H1 (cell line): ENCODE results near the gene ALOX15. TPM values are rescaled to one million over a fixed set of nuclear protein-coding genes. Genes with fewer than 3 reads are reported as not detected.

ENCODE experiments used
- CTCF ChIA-PET: fragments of 300-600 bp; sonication (Branson Sonifier 250); formaldehyde crosslinking; loops from one replicate; lab custom pipeline; 2021; ENCODE audit not compliant: partially characterized antibody; lab: Charles Lee
- POLR2A ChIA-PET: fragments of 300-600 bp; sonication (Branson Sonifier 250); formaldehyde crosslinking; loops from one replicate; lab custom pipeline; 2021; ENCODE audit warnings: inconsistent platforms; ENCODE audit not compliant: partially characterized antibody; lab: Charles Lee
- DNase-seq, 2 experiments: peaks; one replicate each; pipeline versions ENCODE4 v3.0.0 to v3.0.0-alpha.2; 2010 to 2022; ENCODE audit warnings: low spot score in 2 of 2, low read depth in 1 of 2, mixed read lengths in 1 of 2
- FAIRE-seq: peaks from 2 replicates; lab custom pipeline; 2011; peaks lifted over from hg19 to GRCh38; lab: Jason Lieb, UNC
- H2AFZ ChIP-seq: 2 replicates; pipeline ENCODE4 v1.8.1; 2012; ENCODE audit warnings: low read length, inconsistent platforms
- H2AK5ac ChIP-seq: 2 replicates; pipeline ENCODE4 v1.6.1; 2013; ENCODE audit warnings: low read depth, low read length
- H2BK120ac ChIP-seq: replicated peaks from 2 replicates; pipeline ENCODE3; 2013; ENCODE audit warnings: low read depth, low read length, inconsistent platforms
- H2BK12ac ChIP-seq: 2 replicates; pipeline ENCODE4 v1.6.1; 2013; ENCODE audit warnings: low read depth, low read length
- H2BK15ac ChIP-seq: 2 replicates; pipeline ENCODE4 v1.6.1; 2013; ENCODE audit warnings: low read length
- H2BK20ac ChIP-seq: 2 replicates; pipeline ENCODE4 v1.6.1; 2013; ENCODE audit warnings: low read length
- H2BK5ac ChIP-seq: 2 replicates; pipeline ENCODE4 v1.6.1; 2013; ENCODE audit warnings: low read depth, low read length
- H3K14ac ChIP-seq: 2 replicates; pipeline ENCODE4 v1.6.1; 2013; ENCODE audit warnings: inconsistent platforms; ENCODE audit not compliant: insufficient read length
- H3K18ac ChIP-seq: 2 replicates; pipeline ENCODE4 v1.6.1; 2013; ENCODE audit warnings: low read length; ENCODE audit errors: extremely low read depth
- H3K23ac ChIP-seq: 2 replicates; pipeline ENCODE4 v1.6.1; 2013; ENCODE audit warnings: inconsistent platforms; ENCODE audit not compliant: insufficient read length
- H3K23me2 ChIP-seq: 2 replicates; pipeline ENCODE4 v1.6.1; 2013; ENCODE audit warnings: low read depth, low read length
- H3K27ac ChIP-seq: 2 replicates; pipeline ENCODE4 v1.6.1; 2011; ENCODE audit warnings: low read depth, low read length, inconsistent platforms
- H3K27me3 ChIP-seq, 4 experiments: replicated peaks in 1 of 4; 1 replicate in 1 of 4; 2 replicates in 3 of 4; pipeline versions ENCODE4 v1.6.1 to v1.8.1; 2011 to 2013; ENCODE audit warnings: low read length in 3 of 4, mild to moderate bottlenecking in 3 of 4, inconsistent platforms in 2 of 4, mixed read lengths in 2 of 4, moderate library complexity in 1 of 4; ENCODE audit not compliant: control insufficient read depth in 3 of 4, insufficient read depth in 3 of 4; ENCODE audit errors: extremely low read depth in 1 of 4
- H3K36me3 ChIP-seq, 4 experiments: 2 replicates each; pipeline versions ENCODE4 v1.6.1 to v1.8.1; 2011 to 2013; ENCODE audit warnings: mild to moderate bottlenecking in 4 of 4, low read length in 3 of 4, moderate library complexity in 2 of 4, control low read depth in 1 of 4, inconsistent platforms in 1 of 4; ENCODE audit not compliant: insufficient read depth in 4 of 4, control insufficient read depth in 2 of 4
- H3K4ac ChIP-seq: replicated peaks from 2 replicates; pipeline ENCODE3; 2013; ENCODE audit warnings: low read length, low read depth, mixed read lengths, inconsistent platforms; ENCODE audit not compliant: insufficient read length
- H3K4me1 ChIP-seq, 4 experiments: replicated peaks in 1 of 4; 1 replicate in 1 of 4; 2 replicates in 3 of 4; pipeline versions ENCODE4 v1.6.1 to v1.8.1; 2011 to 2013; ENCODE audit warnings: low read length in 3 of 4, inconsistent platforms in 2 of 4, mixed read lengths in 1 of 4; ENCODE audit not compliant: insufficient read depth in 4 of 4, control insufficient read depth in 3 of 4
- H3K4me2 ChIP-seq, 2 experiments: 2 replicates each; pipeline versions ENCODE4 v1.6.1 to v1.8.1; 2011 to 2013; ENCODE audit warnings: low read depth in 2 of 2, low read length in 2 of 2, control low read depth in 1 of 2, inconsistent platforms in 1 of 2, mild to moderate bottlenecking in 1 of 2; ENCODE audit not compliant: insufficient read depth in 1 of 2
- H3K4me3 ChIP-seq, 4 experiments: fragments of 200-600, 300-600 bp in 1 of 4; sonication (generic), shearing (Covaris generic), sonication (Bioruptor Twin) in 1 of 4; 2 replicates each; pipeline versions ENCODE4 v1.5.1 to v1.8.1; 2011 to 2016; ENCODE audit warnings: low read length in 4 of 4, low read depth in 3 of 4, control low read depth in 2 of 4, inconsistent platforms in 2 of 4, mild to moderate bottlenecking in 2 of 4, mixed read lengths in 1 of 4, moderate library complexity in 1 of 4; ENCODE audit not compliant: insufficient read depth in 2 of 4; ENCODE audit errors: extremely low read depth in 1 of 4
- H3K56ac ChIP-seq: replicated peaks from 2 replicates; pipeline ENCODE3; 2013; ENCODE audit warnings: low read depth, mild to moderate bottlenecking, mixed read lengths, low read length, inconsistent platforms; ENCODE audit not compliant: insufficient read length
- H3K79me1 ChIP-seq: 2 replicates; pipeline ENCODE4 v1.6.1; 2013; ENCODE audit warnings: low read depth, low read length, control low read depth
- H3K79me2 ChIP-seq, 2 experiments: 2 replicates each; pipeline versions ENCODE4 v1.6.1 to v1.8.1; 2012 to 2013; ENCODE audit warnings: low read length in 2 of 2, mild to moderate bottlenecking in 2 of 2, inconsistent platforms in 1 of 2; ENCODE audit not compliant: insufficient read depth in 2 of 2, control insufficient read depth in 1 of 2
- H3K9ac ChIP-seq, 4 experiments: replicated peaks in 1 of 4; 1 replicate in 1 of 4; 2 replicates in 3 of 4; pipeline versions ENCODE4 v1.6.1 to v1.8.1; 2011 to 2013; ENCODE audit warnings: low read depth in 3 of 4, low read length in 3 of 4, control low read depth in 2 of 4, mild to moderate bottlenecking in 2 of 4, moderate library complexity in 2 of 4, inconsistent platforms in 1 of 4; ENCODE audit errors: extremely low read depth in 1 of 4
- H3K9me3 ChIP-seq, 2 experiments: 2 replicates each; pipeline versions ENCODE4 v1.6.1 to v1.8.1; 2012 to 2013; ENCODE audit warnings: mild to moderate bottlenecking in 2 of 2, moderate library complexity in 2 of 2, control low read depth in 1 of 2, inconsistent platforms in 1 of 2, low read depth in 1 of 2, low read length in 1 of 2, mixed read lengths in 1 of 2; ENCODE audit not compliant: insufficient read depth in 2 of 2
- H4K20me1 ChIP-seq, 2 experiments: replicated peaks in 1 of 2; 2 replicates each; pipeline versions ENCODE3 to v1.8.1; 2011 to 2013; ENCODE audit warnings: inconsistent platforms in 2 of 2, low read length in 2 of 2, mild to moderate bottlenecking in 1 of 2; ENCODE audit not compliant: insufficient read depth in 2 of 2, control insufficient read depth in 1 of 2
- H4K5ac ChIP-seq: 2 replicates; pipeline ENCODE4 v1.6.1; 2013; ENCODE audit warnings: low read length, low read depth, mixed read lengths, inconsistent platforms; ENCODE audit not compliant: insufficient read length
- H4K8ac ChIP-seq: 2 replicates; pipeline ENCODE4 v1.8.0; 2013; ENCODE audit warnings: mild to moderate bottlenecking, moderate library complexity, low read length, inconsistent platforms; ENCODE audit not compliant: insufficient read depth; ENCODE audit errors: extremely low read depth
- H4K91ac ChIP-seq: replicated peaks from 2 replicates; pipeline ENCODE3; 2013; ENCODE audit warnings: low read length, mixed read lengths, inconsistent platforms; ENCODE audit not compliant: insufficient read length
- BRCA1 ChIP-seq: IDR thresholded peaks from 2 replicates; pipeline ENCODE4 v1.6.1; 2012; ENCODE audit warnings: low read depth, low read length, improper control_type of control experiment
- CREB1 ChIP-seq: IDR thresholded peaks from 2 replicates; pipeline ENCODE4 v1.6.1; 2012; ENCODE audit warnings: inconsistent platforms
- KDM4A ChIP-seq: IDR thresholded peaks from one replicate; pipeline ENCODE4 v1.7.1; 2012; ENCODE audit warnings: low read depth, mild to moderate bottlenecking, moderate library complexity, low read length, inconsistent platforms; ENCODE audit not compliant: severe bottlenecking
- MAFK ChIP-seq: IDR thresholded peaks from 2 replicates; pipeline ENCODE4 v1.6.1; 2012; ENCODE audit warnings: low read depth, mild to moderate bottlenecking, improper control_type of control experiment, low read length
- NANOG ChIP-seq: IDR thresholded peaks from 2 replicates; pipeline ENCODE4 v1.6.1; 2011; ENCODE audit warnings: low read length, low read depth, mild to moderate bottlenecking, inconsistent platforms; ENCODE audit not compliant: insufficient read depth, poor library complexity, severe bottlenecking
- POU5F1 ChIP-seq: IDR thresholded peaks from 2 replicates; pipeline ENCODE4 v1.6.1; 2011; ENCODE audit warnings: low read depth, mild to moderate bottlenecking, low read length, moderate library complexity
- RXRA ChIP-seq: IDR thresholded peaks from 2 replicates; pipeline ENCODE4 v1.6.1; 2011; ENCODE audit warnings: low read depth, mild to moderate bottlenecking, low read length, moderate library complexity; ENCODE audit not compliant: insufficient read depth
- SP1 ChIP-seq: IDR thresholded peaks from 2 replicates; pipeline ENCODE4 v1.6.1; 2011; ENCODE audit warnings: low read depth, low read length
- SP4 ChIP-seq: IDR thresholded peaks from 2 replicates; pipeline ENCODE4 v1.6.1; 2012; ENCODE audit warnings: low read length, inconsistent platforms
- TAF1 ChIP-seq: IDR thresholded peaks from 2 replicates; pipeline ENCODE4 v1.6.1; 2011; ENCODE audit warnings: mild to moderate bottlenecking, low read depth, low read length
- TEAD4 ChIP-seq: IDR thresholded peaks from 2 replicates; pipeline ENCODE4 v1.6.1; 2012; ENCODE audit warnings: low read depth, low read length, inconsistent platforms, mixed read lengths
- WGBS, 2 experiments: shearing (Covaris generic) in 1 of 2; methylation state at CpG; one replicate each; pipeline versions ENCODE4 v1.1.6 to v1.1.7; 2013 to 2015; ENCODE audit warnings: low lambda C conversion rate in 2 of 2, mixed read lengths in 2 of 2, inconsistent platforms in 1 of 2, low coverage in 1 of 2, missing lambda C conversion rate in 1 of 2; ENCODE audit not compliant: insufficient replicate concordance in 2 of 2, insufficient coverage in 1 of 2, insufficient read length in 1 of 2; ENCODE audit errors: extremely low coverage in 1 of 2, missing lambda C conversion rate in 1 of 2; 5-methylcytosine and 5-hydroxymethylcytosine counted together
- polyA plus RNA-seq, 7 experiments: library from polyadenylated mRNA; depleted of rRNA in 3 of 7; stranded (reverse) in 5 of 7; unstranded in 2 of 7; fragments of >200 nt in 5 of 7; fragments of 200-250 nt in 2 of 7; gene quantifications; 1 replicate in 5 of 7; 2 replicates in 1 of 7; 4 replicates in 1 of 7; pipeline versions ENCODE4 v1.2.1 to v1.2.3, GENCODE V29; 2011 to 2013; ENCODE audit warnings: missing spikeins in 2 of 7, mixed read lengths in 2 of 7
- total RNA-seq: library from RNA; stranded (reverse); fragmentation: NEBNext Ultra II Directional; extraction: Animal tissue kit (Norgen Biotek cat#: 25700); gene quantifications from 2 replicates; pipeline ENCODE4 v1.2.1, GENCODE V29; 2021
- TF ChIP-seq, protein P1 (sequence below), 3 experiments: IDR thresholded peaks; 1 replicate in 2 of 3; 2 replicates in 1 of 3; pipeline versions ENCODE4 v1.5.1 to v1.6.1; 2011; ENCODE audit warnings: low read length in 3 of 3, mild to moderate bottlenecking in 3 of 3, inconsistent platforms in 2 of 3, low read depth in 1 of 3, moderate library complexity in 1 of 3; ENCODE audit not compliant: insufficient read depth in 1 of 3; ENCODE audit errors: control extremely low read depth in 1 of 3

ALOX15 gene
- total and polyA plus RNA-seq, 2 of the 8 experiments (the other 6 are each of a cell fraction or from before 2014, with no cell fraction given) = 1.5 to 1.7 TPM

DNA sequence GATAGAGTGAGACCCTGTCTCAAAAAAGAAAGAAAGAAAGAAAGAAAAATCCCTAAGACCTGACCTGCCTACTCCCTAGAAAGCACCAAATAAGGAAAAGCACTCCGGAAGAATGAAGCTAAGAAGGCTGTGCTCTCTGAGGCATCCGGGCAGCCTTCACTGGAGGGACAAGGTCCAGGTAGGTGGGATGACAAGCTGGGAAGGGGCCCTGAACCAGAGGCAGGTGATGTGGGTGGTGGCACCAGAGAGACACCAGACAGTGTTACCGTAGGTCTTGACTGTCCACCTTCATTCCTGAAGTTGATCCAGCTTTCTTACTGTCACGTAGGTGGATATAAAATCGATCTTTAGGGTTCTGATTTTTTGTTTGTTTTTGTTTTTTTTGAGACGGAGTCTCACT lies 30.8 kb downstream of the ALOX15 start:
- H2BK120ac ChIP-seq = no peak overlapping the region
- DNase-seq (no peak), FAIRE-seq (no peak)
- H2AK5ac ChIP-seq = no peak overlapping the region
- WGBS, 2 experiments = 91% methylated on average over 6 of the region's 6 CpGs; no CpG with 5 or more reads in 1 of the 2 experiments
- no peak overlapping the region for H3K23ac ChIP-seq
- H2BK15ac ChIP-seq = no peak overlapping the region
- H3K9me3 ChIP-seq = no peaks in the 10 kb centered on the region
- H3K9ac ChIP-seq = no peak overlapping the region
- H2AFZ ChIP-seq = no peak overlapping the region
- no peak overlapping the region for H3K4me2 ChIP-seq
- no peak overlapping the region for H3K14ac ChIP-seq
- no peak overlapping the region for H3K4ac ChIP-seq
- H3K36me3 ChIP-seq = no peaks in the 10 kb centered on the region
- no peaks in the 10 kb centered on the region; a peak in 1 of 7 replicates for H3K27me3 ChIP-seq
- H2BK12ac ChIP-seq = no peak overlapping the region
- H3K4me1 ChIP-seq = peaks cover 0 to 6% (median 0%) of the 10 kb centered on the region in 4 experiments; a peak in 1 of 7 replicates
- H4K5ac ChIP-seq = no peak overlapping the region
- ChIA-PET POLR2A (interaction anchor here (0.8 to 1.0 kb wide), 3 partner anchors 20 to 338 kb away, joined by 3 to 4 read pairs (median 3); partner anchors contain the start of gene PFN1), CTCF (interaction anchor here (0.6 to 6.8 kb wide), 8 partner anchors 15 to 54 kb away, joined by 3 to 51 read pairs (median 4); partner anchors contain the start of gene GGT6)
- no peaks in the 10 kb centered on the region for H4K20me1 ChIP-seq
- no peak overlapping the region for H3K56ac ChIP-seq
- H3K27ac ChIP-seq = no peak overlapping the region
- no peaks in the 10 kb centered on the region for H3K79me2 ChIP-seq
- H3K23me2 ChIP-seq = no peaks in the 10 kb centered on the region
- no peak overlapping the region for H3K4me3 ChIP-seq
- H3K18ac ChIP-seq = no peak overlapping the region
- H4K8ac ChIP-seq = no peak overlapping the region
- no peaks in the 10 kb centered on the region for H3K79me1 ChIP-seq
- 0 out of 2 replicates have a peak overlapping the region, but pooled peaks have one; percentile 32 for H2BK20ac ChIP-seq
- no peak overlapping the region for H2BK5ac ChIP-seq
- H4K91ac ChIP-seq = no peak overlapping the region
- TF ChIP-seq, protein P1, sequence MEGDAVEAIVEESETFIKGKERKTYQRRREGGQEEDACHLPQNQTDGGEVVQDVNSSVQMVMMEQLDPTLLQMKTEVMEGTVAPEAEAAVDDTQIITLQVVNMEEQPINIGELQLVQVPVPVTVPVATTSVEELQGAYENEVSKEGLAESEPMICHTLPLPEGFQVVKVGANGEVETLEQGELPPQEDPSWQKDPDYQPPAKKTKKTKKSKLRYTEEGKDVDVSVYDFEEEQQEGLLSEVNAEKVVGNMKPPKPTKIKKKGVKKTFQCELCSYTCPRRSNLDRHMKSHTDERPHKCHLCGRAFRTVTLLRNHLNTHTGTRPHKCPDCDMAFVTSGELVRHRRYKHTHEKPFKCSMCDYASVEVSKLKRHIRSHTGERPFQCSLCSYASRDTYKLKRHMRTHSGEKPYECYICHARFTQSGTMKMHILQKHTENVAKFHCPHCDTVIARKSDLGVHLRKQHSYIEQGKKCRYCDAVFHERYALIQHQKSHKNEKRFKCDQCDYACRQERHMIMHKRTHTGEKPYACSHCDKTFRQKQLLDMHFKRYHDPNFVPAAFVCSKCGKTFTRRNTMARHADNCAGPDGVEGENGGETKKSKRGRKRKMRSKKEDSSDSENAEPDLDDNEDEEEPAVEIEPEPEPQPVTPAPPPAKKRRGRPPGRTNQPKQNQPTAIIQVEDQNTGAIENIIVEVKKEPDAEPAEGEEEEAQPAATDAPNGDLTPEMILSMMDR (IDR thresholded peaks at IDR 0.05; ENCODE audit: control extremely low read depth in 1 of 3, insufficient read depth in 1 of 3, low read depth in 1 of 3, low read length in 3 of 3) = no peak
- TF ChIP-seq TAF1 = no peak
- TF ChIP-seq POU5F1 = no peak
- no peak for TF ChIP-seq SP4
- TF ChIP-seq RXRA = no peak
- TF ChIP-seq SP1 = no peak
- no peak for TF ChIP-seq CREB1
- TF ChIP-seq TEAD4 = no peak
- TF ChIP-seq MAFK = no peak
- no peak for TF ChIP-seq BRCA1
- no peak for TF ChIP-seq NANOG
- TF ChIP-seq KDM4A = no peak
